ENCODE data around the gene C15orf39.

- TF ChIP-seq EZH2 (IDR thresholded peaks at IDR 0.05; ENCODE audit: insufficient read depth, poor library complexity, severe bottlenecking) = no peak
- TF ChIP-seq EZH2phosphoT487 (IDR thresholded peaks at IDR 0.05; ENCODE audit: insufficient read depth, low read depth) = no peak
These were observed 5.3 kb downstream of the C15orf39 start for GRCh38 chr15:75206803-75207617.

Data from GM23248 (cell line).